K562 (cell line): ENCODE data around the gene ATG7. TPM values are rescaled to one million over a fixed set of nuclear protein-coding genes. Genes with fewer than 3 reads are reported as not detected.

Source experiments
- ATAC-seq: fragments of 200-7000 bp; cut with Tn5 transposase; 3 replicates; pipeline ENCODE4 v1.9.1; 2020; ENCODE audit warnings: moderate library complexity
- BruUV-seq: library from RNA; stranded (reverse); fragments of 400-500 nt; replicated peaks from 2 replicates; lab custom pipeline; 2021; lab: Mats Ljungman, UMichigan
- CTCF ChIA-PET: fragments of 300-600 bp; formaldehyde crosslinking; extraction: SDS; loops from one replicate; lab custom pipeline; 2021; ENCODE audit warnings: low intra/inter-chr PET ratio; lab: Yijun Ruan, JAX
- POLR2A ChIA-PET: fragments of 300-600, 350-650 bp; sonication (Branson Sonifier 250); formaldehyde crosslinking; extraction: SDS; loops from one replicate; lab custom pipeline; 2021; ENCODE audit warnings: antibody characterized with exemption, inconsistent platforms; lab: Yijun Ruan, JAX
- DNase-seq, 4 experiments: peaks; one replicate each; pipeline versions ENCODE4 v3.0.0 to v3.0.0-alpha.2; 2011 to 2018; ENCODE audit warnings: low spot score in 3 of 4, mixed read lengths in 3 of 4; ENCODE audit errors: extremely low read depth in 1 of 4
- FAIRE-seq: peaks from 2 replicates; lab custom pipeline; 2011; peaks lifted over from hg19 to GRCh38; lab: Jason Lieb, UNC
- H2AFZ ChIP-seq: 2 replicates; pipeline ENCODE4 v1.6.0; 2011; ENCODE audit warnings: low read depth, low read length, control low read depth, inconsistent platforms
- H3K27ac ChIP-seq: fragments of 200-600 bp; 3 replicates; pipeline ENCODE4 v1.8.0; 2011; ENCODE audit warnings: low read depth, mild to moderate bottlenecking, control low read depth, inconsistent platforms, low read length, moderate library complexity, mixed read lengths; ENCODE audit errors: extremely low read depth
- H3K27me3 ChIP-seq, 2 experiments: fragments of 300-600 bp in 1 of 2; 2 replicates in 1 of 2; 3 replicates in 1 of 2; pipeline versions ENCODE4 v1.6.0 to v1.8.0; 2011; ENCODE audit warnings: inconsistent platforms in 2 of 2, low read length in 2 of 2, mild to moderate bottlenecking in 1 of 2, mixed read lengths in 1 of 2, moderate library complexity in 1 of 2; ENCODE audit not compliant: control insufficient read depth in 2 of 2, insufficient read depth in 2 of 2
- H3K36me3 ChIP-seq: fragments of 300-600 bp; 3 replicates; pipeline ENCODE4 v1.8.0; 2011; ENCODE audit warnings: mild to moderate bottlenecking, low read length, inconsistent platforms; ENCODE audit not compliant: control insufficient read depth, insufficient read depth
- H3K4me1 ChIP-seq, 2 experiments: fragments of 200-600 bp in 1 of 2; replicated peaks in 1 of 2; 2 replicates in 1 of 2; 3 replicates in 1 of 2; pipeline versions ENCODE4 v1.5.1 to v1.8.0; 2011; ENCODE audit warnings: inconsistent platforms in 2 of 2, low read length in 2 of 2, mild to moderate bottlenecking in 1 of 2, mixed read lengths in 1 of 2, moderate library complexity in 1 of 2; ENCODE audit not compliant: control insufficient read depth in 2 of 2, insufficient read depth in 2 of 2
- H3K4me2 ChIP-seq: 2 replicates; pipeline ENCODE4 v1.6.1; 2011; ENCODE audit warnings: low read length, control low read depth, inconsistent platforms, mixed read lengths; ENCODE audit not compliant: insufficient read depth
- H3K4me3 ChIP-seq: fragments of 200-600 bp; sonication (generic), shearing (Covaris generic); 2 replicates; pipeline ENCODE4 v1.5.1; 2016; ENCODE audit warnings: control low read depth, inconsistent platforms
- H3K79me2 ChIP-seq: fragments of 200-600 bp; 3 replicates; pipeline ENCODE4 v1.8.0; 2011; ENCODE audit warnings: low read length, inconsistent platforms; ENCODE audit not compliant: control insufficient read depth, insufficient read depth
- H3K9ac ChIP-seq, 2 experiments: 2 replicates each; pipeline versions ENCODE4 v1.6.0 to v1.6.1; 2011; ENCODE audit warnings: low read depth in 2 of 2, low read length in 2 of 2, control low read depth in 1 of 2, inconsistent platforms in 1 of 2, mild to moderate bottlenecking in 1 of 2, mixed read lengths in 1 of 2; ENCODE audit not compliant: insufficient read depth in 1 of 2
- H3K9me1 ChIP-seq: one replicate; pipeline ENCODE4 v1.6.0; 2011; ENCODE audit warnings: inconsistent platforms, mild to moderate bottlenecking, low read length, moderate library complexity; ENCODE audit not compliant: control insufficient read depth, insufficient read depth
- H3K9me3 ChIP-seq: replicated peaks from 2 replicates; pipeline ENCODE4 v1.5.1; 2011; ENCODE audit warnings: low read depth, low read length, inconsistent platforms; ENCODE audit not compliant: control insufficient read depth, insufficient read depth
- H4K20me1 ChIP-seq: replicated peaks from 2 replicates; pipeline ENCODE4 v1.6.1; 2011; ENCODE audit warnings: low read length, inconsistent platforms, mixed read lengths; ENCODE audit not compliant: control insufficient read depth, insufficient read depth
- ARID1B ChIP-seq: fragments of 450-650 bp; IDR thresholded peaks from 2 replicates; pipeline ENCODE4 v1.6.1; 2016; ENCODE audit warnings: antibody characterized with exemption, mild to moderate bottlenecking, inconsistent platforms
- KLF10 ChIP-seq: fragments of 250-450 bp; sonication (Bioruptor Pico); IDR thresholded peaks from 2 replicates; pipeline ENCODE4 v1.6.1; 2021; ENCODE audit warnings: matching md5 sums
- MTA2 ChIP-seq: fragments of 450-650 bp; IDR thresholded peaks from 2 replicates; pipeline ENCODE4 v1.6.1; 2016; ENCODE audit warnings: low read depth
- ZNF134 ChIP-seq: fragments of 250-450 bp; sonication (Bioruptor Pico); conservative IDR thresholded peaks from 2 replicates; pipeline ENCODE4 v1.4.0; 2020
- WGBS: fragments of 100-300 bp; shearing (Covaris generic); methylation state at CpG from one replicate; pipeline ENCODE4 v1.1.6; 2016; ENCODE audit warnings: low coverage, mixed read lengths; ENCODE audit not compliant: insufficient coverage; ENCODE audit errors: missing lambda C conversion rate; 5-methylcytosine and 5-hydroxymethylcytosine counted together
- in situ Hi-C: fragments of 300-500 bp; cut with MboI; formaldehyde crosslinking; loops from 4 replicates; pipeline ENCODE4 v1.15.0; 2018; ENCODE audit warnings: inconsistent platforms, mixed read lengths
- intact Hi-C: fragments of 100-400 bp; cut with micrococcal nuclease; formaldehyde crosslinking; loops from 2 replicates; pipeline ENCODE4 v1.14.2; 2022
- polyA plus RNA-seq, 8 experiments: library from polyadenylated mRNA; depleted of rRNA in 4 of 8; stranded (reverse) in 5 of 8; unstranded in 3 of 8; fragments of >200 nt; fragmentation: Nextera tagmentation in 2 of 8; fragmentation: Illumina TruSeq in 1 of 8; extraction: Ambion mirVana in 2 of 8; extraction: Trizol in 1 of 8; gene quantifications; 2 replicates each; pipeline versions ENCODE4 v1.2.1 to v1.2.3, GENCODE V29; 2011 to 2014; ENCODE audit warnings: inconsistent platforms in 1 of 8, missing spikeins in 1 of 8
- total RNA-seq, 7 experiments: library from RNA; depleted of rRNA in 6 of 7; stranded (reverse); fragments of >200 nt in 6 of 7; fragmentation: Illumina TruSeq in 2 of 7; extraction: Trizol in 2 of 7; gene quantifications; 2 replicates each; pipeline versions ENCODE4 v1.2.1 to v1.2.3, GENCODE V29; 2011 to 2021; ENCODE audit warnings: low replicate concordance in 1 of 7
- TF ChIP-seq, protein P1 (sequence below): fragments of 200-800 bp; sonication (Bioruptor generic); IDR thresholded peaks from 2 replicates; pipeline ENCODE4 v1.6.1; 2017; ENCODE audit warnings: missing genetic modification characterization, missing compliant biosample characterization
- TF ChIP-seq, protein P2 (sequence below), 3 experiments: IDR thresholded peaks in 2 of 3; conservative IDR thresholded peaks in 1 of 3; 2 replicates each; pipeline ENCODE4 v1.5.1; 2011 to 2012; ENCODE audit warnings: low read length in 3 of 3, mild to moderate bottlenecking in 3 of 3, control low read depth in 2 of 3, improper control_type of control experiment in 1 of 3, inconsistent platforms in 1 of 3, low read depth in 1 of 3, mixed read lengths in 1 of 3, moderate library complexity in 1 of 3; ENCODE audit not compliant: insufficient read depth in 2 of 3

The ATG7 gene
- total and polyA plus RNA-seq, 9 of the 15 experiments (the other 6 are each of a cell fraction or from before 2014, with no cell fraction given) = 18.3 to 45.3 (median 33.6) TPM

DNA sequence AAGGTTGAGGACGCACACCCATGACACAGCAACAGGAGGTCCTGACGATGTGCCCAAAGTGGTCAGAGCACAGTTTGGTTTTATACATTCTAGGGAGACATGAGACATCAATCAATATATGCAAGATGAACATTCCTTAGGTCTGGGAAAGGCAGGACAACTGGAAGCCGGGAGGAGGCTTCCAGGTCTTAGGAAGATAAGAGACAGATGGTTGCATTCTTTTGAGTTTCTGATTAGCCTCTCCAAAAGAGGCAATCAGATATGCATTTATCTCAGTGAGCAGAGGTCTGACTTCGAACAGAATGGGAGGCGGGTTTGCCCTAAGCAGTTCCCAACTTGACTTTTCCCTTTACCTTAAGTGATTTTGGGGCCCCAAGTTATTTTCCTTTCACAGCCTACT, 16.7 kb upstream of the ATG7 start (continued):
- TF ChIP-seq ZNF134 (CRISPR knock-in tag) (peak; percentile 61; the same call in 1 of the 2 replicates), ARID1B (peak; percentile 72), MTA2 (peak; percentile 33; the same call in 1 of the 2 replicates)
- TF ChIP-seq, protein P1, sequence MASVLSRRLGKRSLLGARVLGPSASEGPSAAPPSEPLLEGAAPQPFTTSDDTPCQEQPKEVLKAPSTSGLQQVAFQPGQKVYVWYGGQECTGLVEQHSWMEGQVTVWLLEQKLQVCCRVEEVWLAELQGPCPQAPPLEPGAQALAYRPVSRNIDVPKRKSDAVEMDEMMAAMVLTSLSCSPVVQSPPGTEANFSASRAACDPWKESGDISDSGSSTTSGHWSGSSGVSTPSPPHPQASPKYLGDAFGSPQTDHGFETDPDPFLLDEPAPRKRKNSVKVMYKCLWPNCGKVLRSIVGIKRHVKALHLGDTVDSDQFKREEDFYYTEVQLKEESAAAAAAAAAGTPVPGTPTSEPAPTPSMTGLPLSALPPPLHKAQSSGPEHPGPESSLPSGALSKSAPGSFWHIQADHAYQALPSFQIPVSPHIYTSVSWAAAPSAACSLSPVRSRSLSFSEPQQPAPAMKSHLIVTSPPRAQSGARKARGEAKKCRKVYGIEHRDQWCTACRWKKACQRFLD = 0 out of 2 replicates have a peak, but pooled peaks have one; percentile 46

- Histone ChIP-seq H4K20me1 (no peaks in the 10 kb centered on the region), H3K4me1 (peaks cover 0 to 6% of the 10 kb centered on the region in 2 experiments; a peak in 2 of 5 replicates), H3K4me2 (no peak overlapping the region), H3K9me3 (no peaks in the 10 kb centered on the region), H3K4me3 (no peak overlapping the region), H3K9me1 (no peaks in the 10 kb centered on the region), H3K27me3 (peaks cover 10 to 28% of the 10 kb centered on the region in 2 experiments; a peak in 4 of 5 replicates), H3K9ac (no peak overlapping the region), H3K36me3 (no peaks in the 10 kb centered on the region), H2AFZ (no peak overlapping the region), H3K27ac (no peak overlapping the region), H3K79me2 (no peaks in the 10 kb centered on the region)
- TF ChIP-seq, protein P2, sequence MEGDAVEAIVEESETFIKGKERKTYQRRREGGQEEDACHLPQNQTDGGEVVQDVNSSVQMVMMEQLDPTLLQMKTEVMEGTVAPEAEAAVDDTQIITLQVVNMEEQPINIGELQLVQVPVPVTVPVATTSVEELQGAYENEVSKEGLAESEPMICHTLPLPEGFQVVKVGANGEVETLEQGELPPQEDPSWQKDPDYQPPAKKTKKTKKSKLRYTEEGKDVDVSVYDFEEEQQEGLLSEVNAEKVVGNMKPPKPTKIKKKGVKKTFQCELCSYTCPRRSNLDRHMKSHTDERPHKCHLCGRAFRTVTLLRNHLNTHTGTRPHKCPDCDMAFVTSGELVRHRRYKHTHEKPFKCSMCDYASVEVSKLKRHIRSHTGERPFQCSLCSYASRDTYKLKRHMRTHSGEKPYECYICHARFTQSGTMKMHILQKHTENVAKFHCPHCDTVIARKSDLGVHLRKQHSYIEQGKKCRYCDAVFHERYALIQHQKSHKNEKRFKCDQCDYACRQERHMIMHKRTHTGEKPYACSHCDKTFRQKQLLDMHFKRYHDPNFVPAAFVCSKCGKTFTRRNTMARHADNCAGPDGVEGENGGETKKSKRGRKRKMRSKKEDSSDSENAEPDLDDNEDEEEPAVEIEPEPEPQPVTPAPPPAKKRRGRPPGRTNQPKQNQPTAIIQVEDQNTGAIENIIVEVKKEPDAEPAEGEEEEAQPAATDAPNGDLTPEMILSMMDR (IDR thresholded peaks at IDR 0.05 in 2 of 3, conservative IDR thresholded peaks at IDR 0.05 in 1 of 3; ENCODE audit: insufficient read depth in 2 of 3, low read depth in 1 of 3, low read length in 3 of 3) = peak in 1 of 3 experiments; percentile 19; a peak in 1 of 6 replicates
- TF ChIP-seq KLF10 = no peak
- FAIRE-seq (no peak), ATAC-seq (peak; percentile 72), DNase-seq (no peak)
- intact Hi-C loops = no loop called here
- in situ Hi-C loops = no loop called here
- 39% methylated on average over 11 of the region's 11 CpGs for WGBS
- POLR2A ChIA-PET = no interaction called here
- CTCF ChIA-PET = no interaction called here
- BruUV-seq = no TSS peak
Observed at GRCh38 chr3:11258958-11259357, 13.2 kb upstream of the ATG7 start.
